ENCODE results near the gene ORM2.
A peak's percentile ranks its signal among the peaks of the same experiment; 100 is the strongest.

Gene ORM2

GRCh38 chr9:114361542-114361941, 31.9 kb downstream of the ORM2 start:
- DNase-seq (ENCODE audit: low read depth), result no peak
- H3K4me3 ChIP-seq (ENCODE audit: low read length), result no peak overlapping the region
- no peak for TF ChIP-seq CTCF (conservative IDR thresholded peaks at IDR 0.05; ENCODE audit: low read length)

- no peak for TF ChIP-seq CTCF (conservative IDR thresholded peaks at IDR 0.05; ENCODE audit: low read length)
- no peak overlapping the region for H3K4me3 ChIP-seq (ENCODE audit: low read length)
- DNase-seq (ENCODE audit: low read depth), result no peak
These were observed 32.7 kb downstream of the ORM2 start for GRCh38 chr9:114362394-114362793.

- no peak overlapping the region for H3K4me3 ChIP-seq (ENCODE audit: low read length)
- no peak for DNase-seq (ENCODE audit: low read depth)
- TF ChIP-seq CTCF (conservative IDR thresholded peaks at IDR 0.05; ENCODE audit: low read length), result no peak
These were observed 33.8 kb downstream of the ORM2 start for GRCh38 chr9:114363424-114363823.

GRCh38 chr9:114364134-114365041, 34.7 kb downstream of the ORM2 start:
- TF ChIP-seq CTCF (conservative IDR thresholded peaks at IDR 0.05; ENCODE audit: low read length), result no peak
- H3K4me3 ChIP-seq (ENCODE audit: low read length), result no peak overlapping the region
- peak; percentile 92 for DNase-seq (ENCODE audit: low read depth)

- TF ChIP-seq CTCF (conservative IDR thresholded peaks at IDR 0.05; ENCODE audit: low read length), result no peak
- DNase-seq (ENCODE audit: low read depth), result no peak
- no peak overlapping the region for H3K4me3 ChIP-seq (ENCODE audit: low read length)
These were observed 35.5 kb downstream of the ORM2 start for GRCh38 chr9:114365194-114365593.

GRCh38 chr9:114366334-114367128, 36.9 kb downstream of the ORM2 start:
- no peak for TF ChIP-seq CTCF (conservative IDR thresholded peaks at IDR 0.05; ENCODE audit: low read length)
- H3K4me3 ChIP-seq (ENCODE audit: low read length), result no peak overlapping the region
- peak; percentile 92 for DNase-seq (ENCODE audit: low read depth)

All from AG10803 (cell line).